Adrenal gland (tissue), 5 donors: ENCODE data around the gene ZBTB18.

ENCODE experiments used
- POLR2A ChIP-seq, 2 donors: fragments of 450-650 bp; IDR thresholded peaks; one replicate each; pipeline ENCODE4 v1.6.1; 2017; ENCODE audit warnings: antibody characterized with exemption in 2 of 2, mild to moderate bottlenecking in 2 of 2, moderate library complexity in 1 of 2
- TF ChIP-seq, protein P1 (sequence below), 6 experiments: fragments of 450-650 bp in 4 of 6; fragments of 200-600 bp in 2 of 6; sonication (generic) in 1 of 6; IDR thresholded peaks; 1 replicate in 5 of 6; 2 replicates in 1 of 6; pipeline versions ENCODE4 v1.5.1 to v1.8.0; 2016 to 2021; ENCODE audit warnings: antibody characterized with exemption in 6 of 6, mild to moderate bottlenecking in 2 of 6, moderate library complexity in 1 of 6
- donor health status: DM: no; HTN: no; CAD: no.

GRCh38 chr1:244062156-244062725 is 11.2 kb downstream of the ZBTB18 start:
- TF ChIP-seq, protein P1, sequence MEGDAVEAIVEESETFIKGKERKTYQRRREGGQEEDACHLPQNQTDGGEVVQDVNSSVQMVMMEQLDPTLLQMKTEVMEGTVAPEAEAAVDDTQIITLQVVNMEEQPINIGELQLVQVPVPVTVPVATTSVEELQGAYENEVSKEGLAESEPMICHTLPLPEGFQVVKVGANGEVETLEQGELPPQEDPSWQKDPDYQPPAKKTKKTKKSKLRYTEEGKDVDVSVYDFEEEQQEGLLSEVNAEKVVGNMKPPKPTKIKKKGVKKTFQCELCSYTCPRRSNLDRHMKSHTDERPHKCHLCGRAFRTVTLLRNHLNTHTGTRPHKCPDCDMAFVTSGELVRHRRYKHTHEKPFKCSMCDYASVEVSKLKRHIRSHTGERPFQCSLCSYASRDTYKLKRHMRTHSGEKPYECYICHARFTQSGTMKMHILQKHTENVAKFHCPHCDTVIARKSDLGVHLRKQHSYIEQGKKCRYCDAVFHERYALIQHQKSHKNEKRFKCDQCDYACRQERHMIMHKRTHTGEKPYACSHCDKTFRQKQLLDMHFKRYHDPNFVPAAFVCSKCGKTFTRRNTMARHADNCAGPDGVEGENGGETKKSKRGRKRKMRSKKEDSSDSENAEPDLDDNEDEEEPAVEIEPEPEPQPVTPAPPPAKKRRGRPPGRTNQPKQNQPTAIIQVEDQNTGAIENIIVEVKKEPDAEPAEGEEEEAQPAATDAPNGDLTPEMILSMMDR (IDR thresholded peaks at IDR 0.05) = no peak
- TF ChIP-seq POLR2A (IDR thresholded peaks at IDR 0.05) = no peak
